Measurements from ENCODE around the gene ZNF497. TPM values are rescaled to one million over a fixed set of nuclear protein-coding genes. Genes with fewer than 3 reads are reported as not detected.
A peak's percentile ranks its signal among the peaks of the same experiment; 100 is the strongest.

The ZNF497 gene
- total and polyA plus RNA-seq, 2 of the 13 experiments (the other 11 are each of a cell fraction or from before 2014, with no cell fraction given), result 1.5 to 1.9 TPM

- TF ChIP-seq TFDP1 (CRISPR knock-in tag; IDR thresholded peaks at IDR 0.05; ENCODE audit: borderline replicate concordance), result peak; percentile 28; the same call in 1 of the 2 replicates
- TF ChIP-seq NR2F6 (IDR thresholded peaks at IDR 0.05), result no peak; the same call in 1 of the 2 replicates
- TF ChIP-seq NR2F6 (CRISPR knock-in tag; IDR thresholded peaks at IDR 0.05), result peak; percentile 7; the same call in 1 of the 2 replicates
- TF ChIP-seq ZNF710 (CRISPR knock-in tag; IDR thresholded peaks at IDR 0.05; ENCODE audit: borderline replicate concordance), result no peak; the same call in 1 of the 2 replicates
- no peak for TF ChIP-seq NFKBIZ (CRISPR knock-in tag; IDR thresholded peaks at IDR 0.05)
- no peak for TF ChIP-seq ATAD3A (CRISPR knock-in tag; IDR thresholded peaks at IDR 0.05)
- no peak for TF ChIP-seq TRIM24 (CRISPR knock-in tag; IDR thresholded peaks at IDR 0.05)
- TF ChIP-seq HINFP (CRISPR knock-in tag; IDR thresholded peaks at IDR 0.05; ENCODE audit: low read depth), result peak; percentile 88; the same call in 1 of the 2 replicates
- no peak for TF ChIP-seq ARNT (IDR thresholded peaks at IDR 0.05)
- TF ChIP-seq YY1 (IDR thresholded peaks at IDR 0.05; ENCODE audit: insufficient read depth, insufficient replicate concordance, low read depth, low read length), result peak; percentile 79
- TF ChIP-seq CREBL2 (CRISPR knock-in tag; IDR thresholded peaks at IDR 0.05; ENCODE audit: borderline replicate concordance), result peak; percentile 53; the same call in 1 of the 2 replicates
- TF ChIP-seq ZNF333 (CRISPR knock-in tag; IDR thresholded peaks at IDR 0.05; ENCODE audit: borderline replicate concordance), result peak; percentile 85
- peak; percentile 67 for TF ChIP-seq SP2 (CRISPR knock-in tag; IDR thresholded peaks at IDR 0.05)
- TF ChIP-seq HOXA5 (CRISPR knock-in tag; IDR thresholded peaks at IDR 0.05), result peak; percentile 73
- 0 out of 2 replicates have a peak, but pooled peaks have one; percentile 33 for TF ChIP-seq JUND (CRISPR knock-in tag; IDR thresholded peaks at IDR 0.05)
- no peak for TF ChIP-seq LCORL (IDR thresholded peaks at IDR 0.05)
- no peak for TF ChIP-seq LCORL (CRISPR knock-in tag; IDR thresholded peaks at IDR 0.05)
- TF ChIP-seq TBX2 (CRISPR knock-in tag; IDR thresholded peaks at IDR 0.05; ENCODE audit: borderline replicate concordance), result peak; percentile 60
- peak; percentile 56; the same call in 1 of the 2 replicates for TF ChIP-seq AKNA (CRISPR knock-in tag; IDR thresholded peaks at IDR 0.05; ENCODE audit: borderline replicate concordance)
- TF ChIP-seq ZNF274 (CRISPR knock-in tag; IDR thresholded peaks at IDR 0.05), result peak; percentile 89; the same call in 1 of the 2 replicates
Measured at GRCh38 chr19:58386576-58387337, 24.2 kb upstream of the ZNF497 start, which contains the start of gene RPS5 (continued).
